ENCODE data around the gene CCDC71L. TPM values are rescaled to one million over a fixed set of nuclear protein-coding genes. Genes with fewer than 3 reads are reported as not detected.
"Not testable (repeated sequence)": the region's sequence is repeated elsewhere in the genome, so short reads cannot be mapped to it uniquely, and the experiment has no call there.

The CCDC71L gene
- polyA plus RNA-seq, 2 donors: 2.9 to 4.9 TPM

DNA sequence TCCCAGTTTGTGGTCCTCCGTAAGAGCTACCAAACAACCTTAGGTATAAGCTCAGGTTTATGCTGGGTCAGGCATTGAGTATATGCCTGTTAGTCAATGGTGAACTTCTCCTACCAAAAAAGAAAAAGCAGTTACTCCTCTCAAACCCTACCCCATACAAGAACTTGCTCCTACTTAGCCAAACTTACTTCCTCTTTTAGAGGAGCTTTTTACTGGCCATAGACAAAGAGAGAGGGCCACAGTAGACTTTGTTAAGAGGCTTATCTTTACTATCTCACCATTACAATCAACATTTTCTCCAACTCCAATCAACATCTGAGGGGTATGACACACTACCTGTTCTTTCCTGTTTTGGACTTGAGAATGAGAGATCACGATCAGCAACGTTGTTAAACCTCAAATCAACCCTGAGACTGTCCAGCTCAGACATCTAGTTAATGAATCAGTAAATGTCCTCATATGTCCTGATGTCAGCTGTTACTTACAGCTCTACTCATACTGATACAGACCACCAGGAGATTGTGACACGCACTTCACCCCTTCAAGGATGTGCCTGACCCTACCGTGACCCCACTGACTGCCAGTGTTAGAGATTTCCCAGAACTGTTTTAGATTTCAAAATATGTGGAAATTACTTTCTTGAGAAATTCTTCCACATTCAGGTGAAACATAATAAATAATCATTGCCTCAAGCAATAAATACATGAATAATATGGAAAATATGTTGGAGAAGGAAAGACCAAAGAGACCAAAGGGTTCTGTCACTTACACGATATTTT is 18.4 kb upstream of the CCDC71L start:
- Histone ChIP-seq H3K36me3 (ENCODE audit: control insufficient read depth in 2 of 2, insufficient read depth in 2 of 2, low read length in 1 of 2) (no peaks in the 10 kb centered on the region), H3K4me3 (ENCODE audit: low read depth in 1 of 2, low read length in 2 of 2) (no peak overlapping the region), H3K27me3 (ENCODE audit: control insufficient read depth in 1 of 2, insufficient read depth in 2 of 2, low read length in 2 of 2) (no peaks in the 10 kb centered on the region), H3K9me3 (ENCODE audit: control insufficient read depth in 2 of 2, insufficient read depth in 1 of 2, low read depth in 1 of 2, low read length in 1 of 2) (no peaks in the 10 kb centered on the region), H3K27ac (ENCODE audit: low read depth in 2 of 2, low read length in 1 of 2) (no peak overlapping the region), H3K4me1 (ENCODE audit: control insufficient read depth in 2 of 2, insufficient read depth in 2 of 2, low read length in 1 of 2) (no peaks in the 10 kb centered on the region)
- WGBS, 2 donors: 68 to 71% methylated on average over 6 of the region's 6 CpGs

DNA sequence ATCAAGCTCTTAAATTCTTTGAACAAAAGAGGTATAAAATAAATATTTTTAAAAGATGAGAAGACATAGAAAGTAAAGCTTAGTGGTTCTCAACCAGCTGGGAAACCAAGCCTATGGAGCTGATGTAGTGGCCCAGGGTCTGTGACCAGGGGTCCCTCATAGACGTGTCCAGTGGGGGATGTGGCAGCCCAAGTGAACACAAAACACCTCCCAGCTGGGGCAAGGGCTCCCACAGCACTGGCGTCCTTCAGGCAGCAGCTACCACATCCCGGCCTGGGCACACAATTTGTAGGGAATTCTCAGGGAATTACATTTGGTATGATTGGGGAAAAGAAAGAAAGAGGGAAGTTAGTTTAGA is 17.8 kb upstream of the CCDC71L start:
- Histone ChIP-seq H3K4me3 (ENCODE audit: low read depth in 1 of 2, low read length in 2 of 2) (no peak overlapping the region), H3K9me3 (ENCODE audit: control insufficient read depth in 2 of 2, insufficient read depth in 1 of 2, low read depth in 1 of 2, low read length in 1 of 2) (no peaks in the 10 kb centered on the region), H3K27me3 (ENCODE audit: control insufficient read depth in 1 of 2, insufficient read depth in 2 of 2, low read length in 2 of 2) (no peaks in the 10 kb centered on the region), H3K27ac (ENCODE audit: low read depth in 2 of 2, low read length in 1 of 2) (no peak overlapping the region), H3K36me3 (ENCODE audit: control insufficient read depth in 2 of 2, insufficient read depth in 2 of 2, low read length in 1 of 2) (no peaks in the 10 kb centered on the region), H3K4me1 (ENCODE audit: control insufficient read depth in 2 of 2, insufficient read depth in 2 of 2, low read length in 1 of 2) (no peaks in the 10 kb centered on the region)
- 76 to 85% methylated on average over 3 of the region's 3 CpGs for WGBS, 2 donors

DNA sequence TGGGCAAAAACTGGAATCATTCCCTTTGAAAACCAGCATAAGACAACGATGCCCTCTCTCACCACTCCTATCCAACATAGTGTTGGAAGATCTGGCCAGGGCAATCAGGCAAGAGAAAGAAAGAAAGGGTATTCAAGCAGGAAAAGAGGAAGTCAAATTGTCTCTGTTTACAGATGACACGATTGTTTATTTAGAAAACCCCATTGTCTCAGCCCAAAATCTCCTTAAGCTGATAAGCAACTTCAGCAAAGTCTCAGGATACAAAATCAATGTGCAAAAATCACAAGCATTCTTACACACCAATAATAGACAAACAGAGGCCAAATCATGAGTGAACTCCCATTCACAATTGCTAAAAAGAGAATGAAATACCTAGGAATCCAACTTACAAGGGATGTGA is 15.5 kb upstream of the CCDC71L start:
- H3K27ac ChIP-seq (ENCODE audit: low read depth in 2 of 2, low read length in 1 of 2); H3K27me3 ChIP-seq (ENCODE audit: control insufficient read depth in 1 of 2, insufficient read depth in 2 of 2, low read length in 2 of 2); H3K4me3 ChIP-seq (ENCODE audit: low read depth in 1 of 2, low read length in 2 of 2); H3K36me3 ChIP-seq (ENCODE audit: control insufficient read depth in 2 of 2, insufficient read depth in 2 of 2, low read length in 1 of 2); H3K4me1 ChIP-seq (ENCODE audit: control insufficient read depth in 2 of 2, insufficient read depth in 2 of 2, low read length in 1 of 2); H3K9me3 ChIP-seq (ENCODE audit: control insufficient read depth in 2 of 2, insufficient read depth in 1 of 2, low read depth in 1 of 2, low read length in 1 of 2): not testable (repeated sequence)
- 61 to 72% methylated on average over 2 of the region's 2 CpGs for WGBS, 2 donors

DNA sequence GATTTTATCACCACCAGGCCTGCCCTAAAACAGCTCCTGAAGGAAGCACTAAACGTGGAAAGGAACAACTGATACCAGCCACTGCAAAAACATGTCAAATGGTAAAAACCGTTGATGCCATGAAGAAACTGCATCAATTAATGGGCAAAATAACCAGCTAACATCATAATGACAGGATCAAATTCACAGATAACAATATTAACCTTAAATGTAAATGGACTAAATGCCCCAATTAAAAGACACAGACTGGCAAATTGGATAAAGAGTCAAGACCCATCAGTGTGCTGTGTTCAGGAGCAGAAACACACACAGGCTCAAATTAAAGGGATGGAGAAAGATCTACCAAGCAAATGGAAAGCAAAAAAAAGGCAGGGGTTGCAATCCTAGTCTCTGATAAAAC is 12.7 kb upstream of the CCDC71L start:
- not testable (repeated sequence) for H3K36me3 ChIP-seq (ENCODE audit: control insufficient read depth in 2 of 2, insufficient read depth in 2 of 2, low read length in 1 of 2); H3K27me3 ChIP-seq (ENCODE audit: control insufficient read depth in 1 of 2, insufficient read depth in 2 of 2, low read length in 2 of 2); H3K4me1 ChIP-seq (ENCODE audit: control insufficient read depth in 2 of 2, insufficient read depth in 2 of 2, low read length in 1 of 2); H3K27ac ChIP-seq (ENCODE audit: low read depth in 2 of 2, low read length in 1 of 2); H3K9me3 ChIP-seq (ENCODE audit: control insufficient read depth in 2 of 2, insufficient read depth in 1 of 2, low read depth in 1 of 2, low read length in 1 of 2); H3K4me3 ChIP-seq (ENCODE audit: low read depth in 1 of 2, low read length in 2 of 2)
- WGBS, 2 donors: 83 to 85% methylated on average over 2 of the region's 2 CpGs

DNA sequence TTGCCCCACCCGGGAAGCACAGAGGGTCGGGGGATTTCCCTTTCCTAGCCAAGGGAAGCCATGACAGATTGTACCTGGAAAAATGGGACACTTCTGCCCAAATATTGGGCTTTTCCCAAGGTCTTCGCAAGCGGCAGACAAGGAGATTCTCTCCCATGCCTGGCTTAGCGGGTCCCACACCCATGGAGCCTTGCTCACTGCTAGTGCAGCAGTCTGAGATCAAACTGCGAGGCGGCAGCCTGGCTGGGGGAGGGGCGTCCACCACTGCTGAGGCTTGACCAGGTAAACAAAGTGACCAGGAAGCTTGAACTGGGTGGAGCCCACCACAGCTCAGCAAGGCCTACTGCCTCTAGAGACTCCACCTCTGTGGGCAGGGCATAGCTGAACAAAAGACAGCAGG is 11.0 kb upstream of the CCDC71L start:
- WGBS, 2 donors: 87 to 90% methylated on average over 8 of the region's 8 CpGs
- H3K27ac ChIP-seq (ENCODE audit: low read depth in 2 of 2, low read length in 1 of 2); H3K9me3 ChIP-seq (ENCODE audit: control insufficient read depth in 2 of 2, insufficient read depth in 1 of 2, low read depth in 1 of 2, low read length in 1 of 2); H3K27me3 ChIP-seq (ENCODE audit: control insufficient read depth in 1 of 2, insufficient read depth in 2 of 2, low read length in 2 of 2); H3K4me1 ChIP-seq (ENCODE audit: control insufficient read depth in 2 of 2, insufficient read depth in 2 of 2, low read length in 1 of 2); H3K4me3 ChIP-seq (ENCODE audit: low read depth in 1 of 2, low read length in 2 of 2); H3K36me3 ChIP-seq (ENCODE audit: control insufficient read depth in 2 of 2, insufficient read depth in 2 of 2, low read length in 1 of 2): not testable (repeated sequence)

DNA sequence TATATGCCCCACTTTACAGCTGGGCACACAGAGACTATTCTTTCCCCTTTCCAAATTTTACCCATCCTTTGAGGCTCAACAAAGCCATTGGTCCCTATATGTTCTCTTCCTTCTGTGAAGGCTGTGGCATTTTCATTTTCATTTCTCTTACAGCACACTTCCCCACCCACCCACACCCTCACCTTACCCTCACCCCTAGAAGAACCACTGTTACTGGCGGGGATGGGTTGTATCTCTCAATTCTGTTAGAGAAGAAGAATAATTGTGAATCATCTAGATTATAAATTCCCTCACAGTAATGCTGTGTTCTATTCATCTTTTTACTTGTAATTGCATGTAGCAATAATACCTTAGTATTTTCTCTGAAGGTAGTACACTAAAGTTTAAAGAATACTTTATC is 10.2 kb upstream of the CCDC71L start:
- Histone ChIP-seq H3K27ac (ENCODE audit: low read depth in 2 of 2, low read length in 1 of 2) (no peak overlapping the region), H3K36me3 (ENCODE audit: control insufficient read depth in 2 of 2, insufficient read depth in 2 of 2, low read length in 1 of 2) (no peaks in the 10 kb centered on the region), H3K27me3 (ENCODE audit: control insufficient read depth in 1 of 2, insufficient read depth in 2 of 2, low read length in 2 of 2) (no peaks in the 10 kb centered on the region), H3K9me3 (ENCODE audit: control insufficient read depth in 2 of 2, insufficient read depth in 1 of 2, low read depth in 1 of 2, low read length in 1 of 2) (no peaks in the 10 kb centered on the region), H3K4me1 (ENCODE audit: control insufficient read depth in 2 of 2, insufficient read depth in 2 of 2, low read length in 1 of 2) (no peaks in the 10 kb centered on the region), H3K4me3 (ENCODE audit: low read depth in 1 of 2, low read length in 2 of 2) (no peak overlapping the region)
- WGBS, 2 donors: 90 to 100% methylated on average over 1 of the region's 1 CpG

DNA sequence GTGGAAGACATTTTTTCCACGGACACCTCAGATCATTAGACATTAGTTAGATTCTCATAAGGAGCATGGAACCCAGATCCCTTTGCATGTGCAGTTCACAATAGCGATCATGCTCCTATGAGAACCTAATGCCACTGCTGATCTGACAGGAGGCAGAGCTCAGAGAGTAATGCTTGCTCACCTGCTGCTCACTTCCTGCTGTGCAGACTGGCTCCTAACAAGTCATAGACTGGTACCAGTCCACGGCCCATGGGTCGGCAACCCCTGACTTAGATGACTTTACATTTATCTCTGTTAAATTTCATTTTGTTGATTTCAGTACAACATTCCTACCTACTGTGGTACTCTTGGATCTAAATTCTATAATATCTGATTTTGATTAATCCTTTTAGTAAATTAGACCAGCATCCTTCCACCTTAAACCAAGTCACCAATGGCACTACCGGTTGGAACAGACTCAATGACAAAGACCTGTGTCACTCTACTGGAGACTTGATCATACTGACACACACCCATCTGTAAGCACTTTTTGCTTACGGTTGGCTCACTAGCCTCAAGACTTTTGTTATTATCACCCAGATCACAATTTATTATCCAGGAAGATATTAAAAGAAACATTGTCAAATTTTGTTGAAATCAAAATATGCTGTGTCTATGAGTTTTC is 8.0 kb upstream of the CCDC71L start:
- H3K27ac ChIP-seq (ENCODE audit: low read depth in 2 of 2, low read length in 1 of 2): no peak overlapping the region
- no peak overlapping the region for H3K4me3 ChIP-seq (ENCODE audit: low read depth in 1 of 2, low read length in 2 of 2)
- H3K27me3 ChIP-seq (ENCODE audit: control insufficient read depth in 1 of 2, insufficient read depth in 2 of 2, low read length in 2 of 2): no peaks in the 10 kb centered on the region
- no peaks in the 10 kb centered on the region for H3K4me1 ChIP-seq (ENCODE audit: control insufficient read depth in 2 of 2, insufficient read depth in 2 of 2, low read length in 1 of 2)
- H3K36me3 ChIP-seq (ENCODE audit: control insufficient read depth in 2 of 2, insufficient read depth in 2 of 2, low read length in 1 of 2): no peaks in the 10 kb centered on the region
- WGBS, 2 donors: 82 to 88% methylated on average over 6 of the region's 6 CpGs
- no peaks in the 10 kb centered on the region for H3K9me3 ChIP-seq (ENCODE audit: control insufficient read depth in 2 of 2, insufficient read depth in 1 of 2, low read depth in 1 of 2, low read length in 1 of 2)

DNA sequence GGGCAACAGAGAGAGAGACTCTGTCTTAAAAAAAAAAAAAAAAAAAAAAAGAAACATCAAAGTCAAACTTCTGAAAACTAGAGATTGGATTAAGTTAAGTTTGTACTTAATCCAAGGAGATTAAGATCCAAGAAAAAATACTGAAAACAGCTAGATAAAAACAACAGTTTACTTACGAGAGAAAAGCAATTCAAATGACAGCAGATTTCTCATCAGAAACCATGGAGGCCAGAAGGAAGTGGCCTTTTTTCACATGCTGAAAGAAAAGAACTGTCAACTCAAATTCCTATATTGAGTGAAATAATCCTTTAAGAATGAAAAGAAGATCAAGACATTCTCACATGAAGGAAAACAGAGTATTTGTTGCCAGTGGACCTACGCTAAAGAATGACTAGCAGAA is 5.4 kb upstream of the CCDC71L start:
- Histone ChIP-seq H3K4me1 (ENCODE audit: control insufficient read depth in 2 of 2, insufficient read depth in 2 of 2, low read length in 1 of 2) (no peaks in the 10 kb centered on the region), H3K4me3 (ENCODE audit: low read depth in 1 of 2, low read length in 2 of 2) (no peak overlapping the region), H3K27me3 (ENCODE audit: control insufficient read depth in 1 of 2, insufficient read depth in 2 of 2, low read length in 2 of 2) (no peaks in the 10 kb centered on the region), H3K9me3 (ENCODE audit: control insufficient read depth in 2 of 2, insufficient read depth in 1 of 2, low read depth in 1 of 2, low read length in 1 of 2) (no peaks in the 10 kb centered on the region), H3K27ac (ENCODE audit: low read depth in 2 of 2, low read length in 1 of 2) (no peak overlapping the region), H3K36me3 (ENCODE audit: control insufficient read depth in 2 of 2, insufficient read depth in 2 of 2, low read length in 1 of 2) (no peaks in the 10 kb centered on the region)
- 69 to 81% methylated on average over 2 of the region's 2 CpGs for WGBS, 2 donors

DNA sequence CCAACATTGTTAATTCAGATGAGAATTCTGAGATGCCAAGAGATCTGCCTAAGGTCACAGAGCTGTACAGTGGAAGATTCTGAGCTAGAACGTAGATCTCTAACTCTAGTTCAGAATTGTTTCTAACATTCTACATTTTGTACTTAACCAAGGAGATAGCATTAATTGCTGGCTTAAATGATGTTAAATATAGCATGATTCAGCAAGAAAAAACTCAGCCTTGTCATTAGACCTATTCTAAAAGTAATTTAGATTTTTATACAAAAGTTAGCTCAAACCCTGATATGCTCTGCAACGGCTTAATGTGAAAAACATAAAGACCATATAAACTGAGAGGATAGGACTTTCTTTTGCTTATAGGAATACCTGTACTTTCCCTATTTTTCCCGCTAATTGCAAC is 3.4 kb upstream of the CCDC71L start:
- Histone ChIP-seq H3K27ac (ENCODE audit: low read depth in 2 of 2, low read length in 1 of 2) (no peak overlapping the region), H3K36me3 (ENCODE audit: control insufficient read depth in 2 of 2, insufficient read depth in 2 of 2, low read length in 1 of 2) (no peaks in the 10 kb centered on the region), H3K4me3 (ENCODE audit: low read depth in 1 of 2, low read length in 2 of 2) (no peak overlapping the region), H3K4me1 (ENCODE audit: control insufficient read depth in 2 of 2, insufficient read depth in 2 of 2, low read length in 1 of 2) (no peaks in the 10 kb centered on the region), H3K27me3 (ENCODE audit: control insufficient read depth in 1 of 2, insufficient read depth in 2 of 2, low read length in 2 of 2) (no peaks in the 10 kb centered on the region), H3K9me3 (ENCODE audit: control insufficient read depth in 2 of 2, insufficient read depth in 1 of 2, low read depth in 1 of 2, low read length in 1 of 2) (no peaks in the 10 kb centered on the region)
- 79 to 93% methylated on average over 3 of the region's 3 CpGs for WGBS, 2 donors
